Spleen (tissue), 7 donors: ENCODE data around the gene LRRC57.

Source experiments
- POLR2A ChIP-seq, 3 donors: fragments of 450-650 bp; IDR thresholded peaks; one replicate each; pipeline ENCODE4 v1.5.1; 2017; ENCODE audit warnings: antibody characterized with exemption in 3 of 3, mild to moderate bottlenecking in 1 of 3
- TF ChIP-seq, protein P1 (sequence below), 11 experiments: fragments of 200-600 bp in 7 of 11; fragments of 450-650 bp in 4 of 11; sonication (generic) in 4 of 11; IDR thresholded peaks in 8 of 11; conservative IDR thresholded peaks in 3 of 11; 1 replicate in 7 of 11; 2 replicates in 4 of 11; pipeline versions ENCODE4 v1.4.0 to v1.8.0; 2016 to 2021; ENCODE audit warnings: antibody characterized with exemption in 11 of 11, inconsistent platforms in 4 of 11, mild to moderate bottlenecking in 1 of 11
- donor health status: DM: no; HTN: no; CAD: no; lungs with moderate emphysema.
- donor health status: DM: no; HTN: no; CAD: no.
- donor health status: DM: no; HTN: no; CAD: no.

GRCh38 chr15:42499858-42500609 lies 48.6 kb downstream of the LRRC57 start:
- TF ChIP-seq, protein P1, sequence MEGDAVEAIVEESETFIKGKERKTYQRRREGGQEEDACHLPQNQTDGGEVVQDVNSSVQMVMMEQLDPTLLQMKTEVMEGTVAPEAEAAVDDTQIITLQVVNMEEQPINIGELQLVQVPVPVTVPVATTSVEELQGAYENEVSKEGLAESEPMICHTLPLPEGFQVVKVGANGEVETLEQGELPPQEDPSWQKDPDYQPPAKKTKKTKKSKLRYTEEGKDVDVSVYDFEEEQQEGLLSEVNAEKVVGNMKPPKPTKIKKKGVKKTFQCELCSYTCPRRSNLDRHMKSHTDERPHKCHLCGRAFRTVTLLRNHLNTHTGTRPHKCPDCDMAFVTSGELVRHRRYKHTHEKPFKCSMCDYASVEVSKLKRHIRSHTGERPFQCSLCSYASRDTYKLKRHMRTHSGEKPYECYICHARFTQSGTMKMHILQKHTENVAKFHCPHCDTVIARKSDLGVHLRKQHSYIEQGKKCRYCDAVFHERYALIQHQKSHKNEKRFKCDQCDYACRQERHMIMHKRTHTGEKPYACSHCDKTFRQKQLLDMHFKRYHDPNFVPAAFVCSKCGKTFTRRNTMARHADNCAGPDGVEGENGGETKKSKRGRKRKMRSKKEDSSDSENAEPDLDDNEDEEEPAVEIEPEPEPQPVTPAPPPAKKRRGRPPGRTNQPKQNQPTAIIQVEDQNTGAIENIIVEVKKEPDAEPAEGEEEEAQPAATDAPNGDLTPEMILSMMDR (IDR thresholded peaks at IDR 0.05 in 8 of 11, conservative IDR thresholded peaks at IDR 0.05 in 3 of 11) = no peak
- no peak for TF ChIP-seq POLR2A (IDR thresholded peaks at IDR 0.05)
